HepG2 (cell line): ENCODE results near the gene S100A4.

Experiments used
- CENPX ChIP-seq: sonication (generic); formaldehyde crosslinking; IDR thresholded peaks from 2 replicates; pipeline ENCODE4 v1.9.0; 2021; ENCODE audit warnings: mild to moderate bottlenecking, missing genetic modification reagents, moderate library complexity
- DRAP1 ChIP-seq: IDR thresholded peaks from 2 replicates; pipeline ENCODE4 v1.6.1; 2016; ENCODE audit warnings: missing genetic modification reagents, missing compliant biosample characterization
- MXI1 ChIP-seq: IDR thresholded peaks from 3 replicates; pipeline ENCODE4 v1.6.1; 2012; ENCODE audit warnings: low read depth, low read length, inconsistent platforms, borderline replicate concordance
- RFX1 ChIP-seq: fragments of 450-650 bp; IDR thresholded peaks from 2 replicates; pipeline ENCODE4 v1.6.1; 2017
- SP4 ChIP-seq: sonication (generic); formaldehyde crosslinking; IDR thresholded peaks from 2 replicates; pipeline ENCODE4 v1.8.1; 2023; ENCODE audit warnings: mild to moderate bottlenecking, missing genetic modification reagents
- TCF7 ChIP-seq: sonication (generic); IDR thresholded peaks from 2 replicates; pipeline ENCODE4 v1.6.1; 2016; ENCODE audit warnings: antibody characterized with exemption, low read depth

GRCh38 chr1:153531638-153532037 is 14.0 kb downstream of the S100A4 start:
- no peak for TF ChIP-seq SP4 (CRISPR knock-in tag)
- TF ChIP-seq RFX1 = no peak
- TF ChIP-seq TCF7 = no peak
- no peak for TF ChIP-seq DRAP1 (CRISPR knock-in tag)
- no peak for TF ChIP-seq MXI1
- no peak for TF ChIP-seq CENPX (CRISPR knock-in tag)
